HepG2 (cell line): ENCODE measurements around the gene GNG3. TPM values are rescaled to one million over a fixed set of nuclear protein-coding genes. Genes with fewer than 3 reads are reported as not detected.

Experiments used
- ATF7 ChIP-seq, 2 experiments: fragments of 450-650 bp in 1 of 2; sonication (generic) in 1 of 2; formaldehyde crosslinking in 1 of 2; IDR thresholded peaks; 2 replicates each; pipeline versions ENCODE4 v1.4.0 to v1.6.1; 2016 to 2020; ENCODE audit warnings: antibody characterized with exemption in 1 of 2, mild to moderate bottlenecking in 1 of 2, missing genetic modification reagents in 1 of 2
- DDIT3 ChIP-seq: sonication (generic); formaldehyde crosslinking; IDR thresholded peaks from 2 replicates; pipeline ENCODE4 v1.4.0; 2020; ENCODE audit warnings: mild to moderate bottlenecking, missing genetic modification reagents
- ELK4 ChIP-seq: sonication (generic); formaldehyde crosslinking; IDR thresholded peaks from 2 replicates; pipeline ENCODE4 v1.9.0; 2021; ENCODE audit warnings: missing genetic modification reagents, borderline replicate concordance
- HNF1A ChIP-seq, 2 experiments: sonication (generic) in 1 of 2; formaldehyde crosslinking in 1 of 2; IDR thresholded peaks; 2 replicates each; pipeline versions ENCODE4 v1.4.0 to v1.6.1; 2016 to 2020; ENCODE audit warnings: borderline replicate concordance in 1 of 2, low read depth in 1 of 2, mild to moderate bottlenecking in 1 of 2, missing genetic modification reagents in 1 of 2
- KDM5A ChIP-seq: fragments of 200-600 bp; sonication (generic); IDR thresholded peaks from 2 replicates; pipeline ENCODE4 v1.7.0; 2018; ENCODE audit warnings: antibody characterized with exemption, mild to moderate bottlenecking, low read length, borderline replicate concordance
- MTERF4 ChIP-seq: sonication (generic); formaldehyde crosslinking; IDR thresholded peaks from 2 replicates; pipeline ENCODE4 v1.8.0; 2023; ENCODE audit warnings: mild to moderate bottlenecking, missing genetic modification reagents
- MYNN ChIP-seq: sonication (generic); formaldehyde crosslinking; IDR thresholded peaks from 2 replicates; pipeline ENCODE4 v1.4.0; 2020; ENCODE audit warnings: mild to moderate bottlenecking, low read depth, missing genetic modification reagents
- PHF8 ChIP-seq: sonication (generic); formaldehyde crosslinking; IDR thresholded peaks from 2 replicates; pipeline ENCODE4 v1.5.0; 2020; ENCODE audit warnings: missing genetic modification reagents
- POLR2A ChIP-seq, 2 experiments: IDR thresholded peaks; 2 replicates each; pipeline ENCODE4 v1.6.1; 2011; ENCODE audit warnings: low read depth in 2 of 2, low read length in 2 of 2, mild to moderate bottlenecking in 1 of 2, moderate library complexity in 1 of 2; ENCODE audit not compliant: insufficient read depth in 1 of 2
- PPARG ChIP-seq: conservative IDR thresholded peaks from 2 replicates; pipeline ENCODE4 v1.6.1; 2016; ENCODE audit warnings: missing biosample characterization, missing genetic modification reagents
- RBM39 ChIP-seq: fragments of 200-400 bp; formaldehyde crosslinking; IDR thresholded peaks from one replicate; pipeline ENCODE4 v1.6.1; 2018; ENCODE audit warnings: antibody characterized with exemption, mild to moderate bottlenecking, low read depth, low read length; ENCODE audit not compliant: poor library complexity, severe bottlenecking
- ZNF382 ChIP-seq: sonication (generic); formaldehyde crosslinking; IDR thresholded peaks from 2 replicates; pipeline ENCODE4 v1.5.0; 2020; ENCODE audit warnings: missing genetic modification reagents, mild to moderate bottlenecking, borderline replicate concordance
- ZNF589 ChIP-seq: sonication (generic); formaldehyde crosslinking; conservative IDR thresholded peaks from 2 replicates; pipeline ENCODE4 v1.8.0; 2022; ENCODE audit warnings: mild to moderate bottlenecking, moderate library complexity, missing genetic modification reagents
- polyA plus RNA-seq, 8 experiments: library from polyadenylated mRNA; depleted of rRNA in 3 of 8; stranded (reverse) in 7 of 8; unstranded in 1 of 8; fragments of >200 nt; fragmentation: Illumina TruSeq in 4 of 8; extraction: Trizol in 4 of 8; gene quantifications; 2 replicates each; pipeline versions ENCODE4 v1.2.1 to v1.2.3, GENCODE V29; 2011 to 2016; ENCODE audit warnings: low read depth in 4 of 8, missing spikeins in 1 of 8, mixed read lengths in 1 of 8; ENCODE audit not compliant: insufficient read depth in 1 of 8
- total RNA-seq, 5 experiments: library from RNA; depleted of rRNA; stranded (reverse); fragments of >200 nt; fragmentation: Illumina TruSeq; extraction: Trizol; gene quantifications; 2 replicates each; pipeline ENCODE4 v1.2.3, GENCODE V29; 2016; ENCODE audit warnings: low read depth in 1 of 5

The GNG3 gene
- total and polyA plus RNA-seq, 2 of the 13 experiments (the other 11 are each of a cell fraction or from before 2014, with no cell fraction given), result not detected

- TF ChIP-seq HNF1A (IDR thresholded peaks at IDR 0.05; ENCODE audit: low read depth) (no peak), HNF1A (CRISPR knock-in tag; IDR thresholded peaks at IDR 0.05; ENCODE audit: borderline replicate concordance) (0 out of 2 replicates have a peak, but pooled peaks have one; percentile 53), PHF8 (CRISPR knock-in tag) (peak; percentile 84), MYNN (CRISPR knock-in tag) (no peak; the same call in 1 of the 2 replicates), MTERF4 (CRISPR knock-in tag) (0 out of 2 replicates have a peak, but pooled peaks have one; percentile 46), KDM5A (peak; percentile 86), DDIT3 (no peak), RBM39 (peak; percentile 86), ELK4 (0 out of 2 replicates have a peak, but pooled peaks have one; percentile 31), PPARG (CRISPR knock-in tag) (no peak), POLR2A (IDR thresholded peaks at IDR 0.05; ENCODE audit: insufficient read depth in 1 of 2, low read depth in 2 of 2, low read length in 2 of 2) (peak; percentile 80 to 82), ZNF382 (no peak), ATF7 (IDR thresholded peaks at IDR 0.05) (no peak), ATF7 (CRISPR knock-in tag; IDR thresholded peaks at IDR 0.05) (no peak), ZNF589 (CRISPR knock-in tag) (peak; percentile 73; the same call in 1 of the 2 replicates)
Measured at GRCh38 chr11:62671608-62672389, 35.7 kb upstream of the GNG3 start, which contains the start of the genes LBHD1 and UQCC3 (continued).
